CD4-positive, alpha-beta T cell (primary cell): ENCODE data around the gene ARHGAP6. TPM values are rescaled to one million over a fixed set of nuclear protein-coding genes. Genes with fewer than 3 reads are reported as not detected.

ENCODE experiments used
- ATAC-seq: fragments of 200-7000 bp; cut with Tn5 transposase; one replicate; pipeline ENCODE4 v1.10.0; 2022; ENCODE audit warnings: mild to moderate bottlenecking; ENCODE audit not compliant: poor library complexity
- CTCF ChIA-PET: fragments of 350-600 bp; sonication (Branson Sonifier 250); formaldehyde crosslinking; loops from one replicate; lab custom pipeline; 2021; ENCODE audit warnings: antibody characterized with exemption, inconsistent platforms; lab: Charles Lee
- POLR2A ChIA-PET: fragments of 350-600 bp; sonication (Branson Sonifier 250); formaldehyde crosslinking; loops from one replicate; lab custom pipeline; 2021; ENCODE audit warnings: antibody characterized with exemption, inconsistent platforms; lab: Charles Lee
- DNase-seq, 14 experiments: peaks; one replicate each; pipeline ENCODE4 v3.0.0-alpha.2; 2013 to 2020; ENCODE audit warnings: mixed read lengths in 2 of 14
- H3K27ac ChIP-seq, 2 donors: one replicate each; pipeline versions ENCODE4 v1.5.1 to v1.7.0; 2013; ENCODE audit warnings: low read length in 2 of 2, low read depth in 1 of 2, mild to moderate bottlenecking in 1 of 2
- H3K27me3 ChIP-seq, 2 experiments: 1 replicate in 1 of 2; 2 replicates in 1 of 2; pipeline versions ENCODE4 v1.6.1 to v1.7.0; 2013; ENCODE audit warnings: low read length in 2 of 2, control low read depth in 1 of 2, mild to moderate bottlenecking in 1 of 2, moderate library complexity in 1 of 2; ENCODE audit not compliant: insufficient read depth in 2 of 2, control insufficient read depth in 1 of 2
- H3K36me3 ChIP-seq: one replicate; pipeline ENCODE4 v1.6.1; 2013; ENCODE audit warnings: low read length, control low read depth; ENCODE audit not compliant: insufficient read depth
- H3K4me1 ChIP-seq: one replicate; pipeline ENCODE4 v1.6.1; 2013; ENCODE audit warnings: low read length, control low read depth; ENCODE audit not compliant: insufficient read depth
- H3K4me3 ChIP-seq: one replicate; pipeline ENCODE4 v1.5.1; 2013; ENCODE audit warnings: mild to moderate bottlenecking, low read length, moderate library complexity
- H3K9me3 ChIP-seq, 2 experiments: 1 replicate in 1 of 2; 2 replicates in 1 of 2; pipeline versions ENCODE4 v1.6.1 to v1.7.0; 2013; ENCODE audit warnings: low read length in 2 of 2, mild to moderate bottlenecking in 2 of 2, control low read depth in 1 of 2, moderate library complexity in 1 of 2; ENCODE audit not compliant: control insufficient read depth in 1 of 2, insufficient read depth in 1 of 2
- H3K27ac Mint-ChIP-seq: one replicate; pipeline ENCODE4 v1.8.0; 2020; ENCODE audit warnings: mixed read lengths
- H3K27me3 Mint-ChIP-seq: one replicate; pipeline ENCODE4 v1.8.0; 2021; ENCODE audit warnings: mixed read lengths
- H3K36me3 Mint-ChIP-seq: one replicate; pipeline ENCODE4 v1.8.0; 2021; ENCODE audit warnings: low read depth, mixed read lengths
- H3K4me1 Mint-ChIP-seq: one replicate; pipeline ENCODE4 v1.8.0; 2021; ENCODE audit warnings: low read depth, mixed read lengths
- H3K4me3 Mint-ChIP-seq: one replicate; pipeline ENCODE4 v1.8.0; 2020; ENCODE audit warnings: mild to moderate bottlenecking, mixed read lengths
- H3K9me3 Mint-ChIP-seq: one replicate; pipeline ENCODE4 v1.8.0; 2020; ENCODE audit warnings: mixed read lengths
- CTCF ChIP-seq: fragments of 200-600 bp; IDR thresholded peaks from one replicate; pipeline ENCODE4 v1.8.0; 2022; ENCODE audit warnings: antibody characterized with exemption, mild to moderate bottlenecking
- intact Hi-C, 2 experiments: fragments of 100-400 bp; cut with DNase I in 1 of 2; cut with micrococcal nuclease in 1 of 2; formaldehyde crosslinking; loops; one replicate each; pipeline versions ENCODE4 v1.15.1 to v1.9.0; 2023 to 2025; cut with DNase I, micrococcal nuclease
- total RNA-seq, 174 experiments: library from RNA in 2 of 174; stranded (reverse) in 2 of 174; gene quantifications; one replicate each; pipeline ENCODE4 v1.2.3 and lab custom pipeline; 2021 to 2026

ARHGAP6 gene
- total RNA-seq, 2 experiments from 2014 or later, result not detected

- no peak for TF ChIP-seq CTCF
- Histone ChIP-seq H3K4me3 (no peak overlapping the region), H3K9me3 (no peaks in the 10 kb centered on the region), H3K36me3 (no peaks in the 10 kb centered on the region), H3K27ac (no peak overlapping the region), H3K27me3 (no peaks in the 10 kb centered on the region), H3K4me1 (no peaks in the 10 kb centered on the region)
- H3K36me3 Mint-ChIP-seq, result no peaks in the 10 kb centered on the region
- CTCF ChIA-PET, result no interaction called here
- POLR2A ChIA-PET, result no interaction called here
- no peak overlapping the region for H3K4me3 Mint-ChIP-seq
- no peaks in the 10 kb centered on the region for H3K9me3 Mint-ChIP-seq
- ATAC-seq, result no peak
- no peak for DNase-seq
- no peak overlapping the region for H3K27ac Mint-ChIP-seq
- H3K4me1 Mint-ChIP-seq, result no peaks in the 10 kb centered on the region
- no peaks in the 10 kb centered on the region for H3K27me3 Mint-ChIP-seq
- intact Hi-C loops, result no loop called here
These were observed 400.8 kb downstream of the ARHGAP6 start for GRCh38 chrX:11264925-11265324.

GRCh38 chrX:11261260-11261659 is 404.5 kb downstream of the ARHGAP6 start:
- no peaks in the 10 kb centered on the region for H3K9me3 Mint-ChIP-seq
- H3K4me1 Mint-ChIP-seq, result no peaks in the 10 kb centered on the region
- intact Hi-C loops, result no loop called here
- no peak for TF ChIP-seq CTCF
- DNase-seq (no peak), ATAC-seq (no peak)
- no peak overlapping the region for H3K27ac ChIP-seq
- H3K27ac Mint-ChIP-seq, result no peak overlapping the region
- ChIA-PET CTCF (no interaction called here), POLR2A (no interaction called here)
- no peak overlapping the region for H3K4me3 Mint-ChIP-seq
- no peaks in the 10 kb centered on the region for H3K27me3 ChIP-seq
- no peak overlapping the region for H3K4me3 ChIP-seq
- H3K27me3 Mint-ChIP-seq, result no peaks in the 10 kb centered on the region
- H3K4me1 ChIP-seq, result no peaks in the 10 kb centered on the region
- no peaks in the 10 kb centered on the region for H3K36me3 ChIP-seq
- no peaks in the 10 kb centered on the region for H3K36me3 Mint-ChIP-seq
- no peaks in the 10 kb centered on the region for H3K9me3 ChIP-seq

- intact Hi-C loops, result no loop called here
- Histone ChIP-seq H3K27me3 (no peaks in the 10 kb centered on the region), H3K4me3 (no peak overlapping the region), H3K4me1 (no peaks in the 10 kb centered on the region), H3K36me3 (no peaks in the 10 kb centered on the region), H3K9me3 (no peaks in the 10 kb centered on the region), H3K27ac (no peak overlapping the region)
- DNase-seq (no peak), ATAC-seq (no peak)
- no peaks in the 10 kb centered on the region for H3K9me3 Mint-ChIP-seq
- POLR2A ChIA-PET, result no interaction called here
- TF ChIP-seq CTCF, result no peak
- no peaks in the 10 kb centered on the region for H3K27me3 Mint-ChIP-seq
- H3K4me1 Mint-ChIP-seq, result no peaks in the 10 kb centered on the region
- CTCF ChIA-PET, result no interaction called here
- H3K27ac Mint-ChIP-seq, result no peak overlapping the region
- H3K4me3 Mint-ChIP-seq, result no peak overlapping the region
- H3K36me3 Mint-ChIP-seq, result no peaks in the 10 kb centered on the region
These were observed 406.3 kb downstream of the ARHGAP6 start for GRCh38 chrX:11259437-11259836.
